TTC549 (cell line): ENCODE results near the gene RALY.
A peak's percentile ranks its signal among the peaks of the same experiment; 100 is the strongest.

Source experiments
- FAIRE-seq: peaks from 2 replicates; lab custom pipeline; 2012; peaks lifted over from hg19 to GRCh38; lab: Jason Lieb, UNC

The RALY gene

DNA sequence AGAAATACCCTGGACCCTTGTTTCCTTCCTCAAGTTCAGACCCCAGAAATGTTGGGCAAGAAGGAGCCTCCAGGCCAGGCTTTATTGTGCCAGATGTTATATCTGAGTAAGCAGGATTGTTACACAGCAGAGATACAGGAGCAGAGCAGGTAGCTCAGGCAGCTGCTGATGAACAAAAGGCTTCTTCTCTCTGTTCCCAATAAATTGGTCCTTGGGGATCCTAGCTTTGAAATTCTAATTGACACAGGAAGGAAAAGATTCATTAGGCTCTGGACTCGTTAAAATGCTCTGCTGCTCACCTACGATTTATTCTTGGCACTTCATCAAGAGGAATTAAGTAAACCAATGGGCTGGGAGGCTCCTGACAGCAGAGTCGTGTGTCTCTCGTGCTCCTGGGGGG lies 54.2 kb downstream of the RALY start:
- FAIRE-seq: no peak

DNA sequence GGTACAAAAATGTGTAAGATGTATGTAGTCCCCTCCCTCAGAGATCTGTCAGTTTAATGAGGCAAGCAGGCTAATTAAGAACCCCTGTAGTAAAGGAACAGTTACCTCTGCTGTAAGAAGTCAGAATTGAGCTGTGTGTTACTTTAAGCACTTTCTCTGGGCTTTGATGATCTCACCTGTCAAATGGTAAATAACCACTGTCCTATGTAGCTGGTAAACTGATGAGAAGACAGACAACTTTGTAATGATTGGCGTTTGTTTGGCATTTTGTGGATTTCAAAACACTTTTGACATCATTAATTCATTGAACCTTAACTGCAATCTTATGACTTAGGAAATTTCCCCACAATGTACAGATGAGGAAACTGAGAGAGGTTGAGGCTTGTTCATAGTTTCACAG lies 55.7 kb downstream of the RALY start:
- no peak for FAIRE-seq

DNA sequence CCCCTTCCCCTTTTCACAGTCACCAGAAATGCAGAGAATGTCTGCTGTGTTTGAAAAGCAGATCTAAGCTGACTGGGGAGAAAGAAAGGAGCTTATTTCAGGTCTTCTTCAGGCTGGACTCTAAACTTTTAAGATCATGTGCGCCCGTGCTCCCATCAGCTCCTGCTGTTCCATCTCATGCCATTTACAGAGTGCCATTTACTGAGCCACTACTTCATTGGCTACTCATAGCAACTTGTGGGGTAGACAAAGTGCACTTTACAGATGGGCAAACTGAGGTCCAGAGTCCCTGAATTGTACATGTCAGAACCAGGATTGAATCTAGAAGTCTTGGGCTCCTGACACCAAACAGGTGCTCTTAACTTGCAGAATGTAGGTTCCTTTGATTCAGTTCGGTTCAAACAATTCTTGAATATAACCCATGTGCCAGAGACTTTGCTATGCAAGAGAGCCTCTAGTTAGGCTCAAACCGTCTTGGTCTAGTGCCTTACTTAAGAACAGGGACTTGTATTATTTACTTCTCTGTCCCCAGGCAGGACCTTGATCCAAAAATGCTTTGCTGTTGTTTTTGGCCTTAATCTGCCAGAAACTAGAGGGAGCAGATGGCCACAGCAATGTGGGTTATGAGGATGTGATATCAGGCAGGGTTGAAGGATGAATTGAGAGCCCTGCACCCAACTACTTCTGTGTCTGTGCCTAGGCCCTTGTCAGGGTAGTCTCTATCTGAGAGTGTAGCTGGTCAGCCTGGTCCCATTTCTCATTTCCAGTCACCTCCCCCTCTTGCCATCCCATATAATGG lies 56.4 kb downstream of the RALY start:
- no peak for FAIRE-seq

DNA sequence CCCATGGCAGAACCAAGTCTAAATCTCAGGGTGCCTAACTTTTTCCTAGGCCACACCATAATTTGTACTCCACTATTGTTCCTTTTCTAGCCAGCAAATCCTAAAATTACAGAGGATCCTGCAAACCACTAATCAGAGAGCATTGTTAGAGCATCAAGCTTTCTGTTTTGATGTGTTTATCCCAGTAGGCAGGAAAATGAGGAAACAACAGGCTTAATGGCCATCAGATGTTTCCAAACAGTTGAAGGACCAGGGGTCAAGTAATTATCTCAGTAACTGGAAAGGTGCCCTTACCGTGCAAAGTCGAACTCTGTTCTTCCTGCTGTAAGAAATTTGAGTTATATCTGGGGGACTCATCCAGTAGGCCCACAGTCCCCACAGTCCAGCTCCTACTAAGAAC lies 58.7 kb downstream of the RALY start:
- no peak for FAIRE-seq

DNA sequence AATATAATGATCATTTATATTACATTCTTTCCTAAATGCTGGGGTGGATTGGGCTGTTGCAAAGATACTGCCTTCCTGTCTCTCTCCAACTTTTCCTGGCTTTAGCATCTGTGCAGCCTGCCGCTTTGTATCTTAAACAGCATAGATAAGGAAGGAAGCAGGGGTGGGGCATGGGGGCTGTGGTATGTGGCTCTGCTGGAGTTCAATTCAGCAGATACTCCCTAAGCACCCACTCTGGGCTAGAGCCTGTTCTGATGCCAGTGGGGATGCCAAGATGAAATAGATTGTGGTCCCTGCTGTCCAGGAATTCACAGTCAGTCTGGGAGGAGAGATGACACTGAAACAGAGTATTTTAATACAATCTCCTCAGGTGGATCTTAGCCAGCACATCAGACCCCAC lies 61.6 kb downstream of the RALY start:
- no peak for FAIRE-seq

DNA sequence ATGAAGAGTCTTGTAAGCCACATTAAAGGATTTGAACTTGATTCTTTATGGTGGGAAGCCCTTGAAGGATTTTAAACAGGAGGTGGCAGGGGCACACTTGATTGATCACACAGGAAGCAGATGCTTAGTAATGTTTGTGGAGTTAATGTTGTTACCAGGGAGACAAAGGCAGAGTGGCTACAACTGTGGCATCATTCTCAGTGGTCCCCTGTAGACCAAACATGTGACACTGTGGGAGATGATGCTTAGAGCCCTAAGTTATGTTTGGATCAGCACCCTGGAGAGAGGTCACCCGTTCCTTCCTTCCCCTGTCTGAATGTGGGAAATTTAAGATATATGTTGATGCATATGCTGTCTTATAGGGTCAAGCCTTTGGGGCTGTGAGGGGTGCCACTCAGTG lies 65.1 kb downstream of the RALY start:
- FAIRE-seq: no peak

DNA sequence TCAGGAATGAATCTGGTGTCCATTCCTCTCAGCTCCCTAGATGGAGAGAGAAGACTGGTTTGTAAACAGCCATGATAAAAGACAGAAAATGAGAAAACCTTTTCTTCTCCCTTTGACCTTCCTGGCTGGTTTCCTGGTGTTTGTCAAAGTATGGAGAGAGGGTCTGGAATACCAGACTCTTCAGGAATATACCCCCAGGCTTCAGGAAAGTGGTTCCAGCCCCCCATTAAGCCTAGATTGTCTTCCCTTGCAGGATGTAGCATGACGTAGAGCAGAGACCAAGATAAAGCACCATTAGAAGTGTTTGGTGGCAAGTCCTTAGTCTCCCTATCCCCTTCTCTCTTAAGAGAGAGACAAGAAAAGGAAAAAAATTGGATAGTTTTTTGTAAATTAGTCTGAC lies 67.3 kb downstream of the RALY start:
- no peak for FAIRE-seq

GRCh38 chr20:34061695-34062094 lies 68.0 kb downstream of the RALY start:
- no peak for FAIRE-seq

DNA sequence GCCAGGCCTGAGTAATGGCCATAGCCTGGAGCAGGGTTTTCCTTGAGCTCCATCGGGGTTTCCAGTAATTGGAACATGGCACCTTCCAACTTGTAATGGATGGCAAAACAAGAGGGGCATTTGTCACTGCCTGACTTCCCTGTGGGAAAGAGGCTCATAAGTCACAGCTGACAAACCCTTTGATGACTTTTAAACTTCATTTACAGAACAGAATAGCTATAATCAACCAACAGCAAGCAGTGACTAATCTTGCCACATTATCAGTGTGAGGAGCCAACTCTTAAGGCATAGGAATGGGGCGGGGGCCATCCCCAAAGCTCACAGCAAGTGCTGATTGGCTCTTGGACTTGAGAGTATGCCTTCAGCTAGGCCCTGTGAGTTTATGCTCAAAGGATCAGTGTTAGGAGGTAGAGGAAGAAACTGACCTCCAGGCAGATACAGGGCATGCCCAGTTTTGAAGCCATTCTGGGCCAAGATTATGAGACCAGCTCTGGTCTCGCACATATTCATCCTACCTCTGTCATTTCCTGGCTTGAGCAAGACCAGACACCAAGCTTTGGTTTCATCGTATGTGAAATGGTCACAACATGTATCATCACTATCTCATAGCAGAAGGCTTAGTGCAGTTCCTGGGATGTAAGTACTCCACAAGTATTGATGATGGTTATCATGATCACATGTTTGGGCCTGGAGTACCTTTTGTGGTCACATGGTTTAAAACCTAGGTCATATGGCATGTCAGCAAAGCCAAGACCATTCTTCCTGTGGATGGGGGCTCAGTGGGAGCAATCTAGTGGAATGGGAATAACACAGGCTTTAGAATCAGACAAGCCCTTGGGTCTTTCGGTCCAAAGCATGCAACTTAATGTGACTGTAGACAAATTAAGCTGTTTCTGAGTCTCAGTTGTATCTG lies 69.1 kb downstream of the RALY start:
- no peak for FAIRE-seq

DNA sequence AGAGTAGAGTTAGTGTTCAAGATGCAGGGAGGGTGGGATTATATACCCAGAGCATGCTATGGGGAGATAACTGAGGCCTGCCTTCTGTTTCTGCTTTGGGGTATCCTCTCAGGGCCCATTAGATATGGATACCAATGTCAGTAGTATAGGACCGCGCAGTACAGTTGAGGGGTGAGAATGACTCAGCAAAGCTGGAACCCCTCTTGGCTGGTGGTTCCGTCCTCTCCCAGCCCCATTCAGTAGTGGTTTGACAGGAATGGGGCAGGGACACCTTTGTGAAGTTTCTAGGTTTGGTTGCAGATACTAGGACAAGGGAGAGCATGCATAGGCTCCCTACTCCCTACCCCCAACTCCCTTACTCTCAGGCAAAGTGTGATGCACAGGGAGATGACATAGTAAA lies 70.6 kb downstream of the RALY start:
- FAIRE-seq: no peak

GRCh38 chr20:34065260-34065659 lies 71.5 kb downstream of the RALY start:
- FAIRE-seq: no peak

DNA sequence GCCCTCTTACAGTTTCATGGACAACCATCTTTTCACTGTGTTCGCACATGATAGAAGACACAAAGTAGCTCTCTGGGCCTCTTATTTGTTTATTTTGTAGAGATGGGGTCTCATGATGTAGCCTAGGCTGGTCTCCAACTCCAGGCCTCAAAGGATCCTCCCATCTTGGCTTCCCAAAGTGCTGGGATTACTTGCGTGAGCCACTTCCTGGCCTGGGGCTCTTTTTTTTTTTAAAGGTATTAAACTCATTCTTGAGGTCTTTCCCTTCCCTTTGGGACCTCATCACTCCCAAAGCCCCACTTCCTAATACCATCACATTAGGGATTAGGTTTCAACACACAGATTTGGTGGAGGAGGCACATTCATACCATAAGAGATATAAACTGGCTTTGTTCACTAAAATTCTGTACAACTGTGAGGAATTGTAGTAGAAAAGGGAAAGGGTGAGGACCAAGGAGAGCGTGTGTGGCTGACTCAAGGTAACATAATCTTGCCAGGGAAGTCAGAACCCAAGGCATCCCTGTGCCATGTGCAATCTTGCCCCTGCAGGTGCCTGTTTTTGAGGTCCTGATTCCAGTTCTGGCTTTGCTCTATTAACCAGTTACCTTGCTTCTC lies 72.9 kb downstream of the RALY start:
- no peak for FAIRE-seq

GRCh38 chr20:34068001-34068400 lies 74.3 kb downstream of the RALY start:
- FAIRE-seq: no peak

GRCh38 chr20:34069341-34070078 lies 75.8 kb downstream of the RALY start:
- peak; percentile 23 for FAIRE-seq

DNA sequence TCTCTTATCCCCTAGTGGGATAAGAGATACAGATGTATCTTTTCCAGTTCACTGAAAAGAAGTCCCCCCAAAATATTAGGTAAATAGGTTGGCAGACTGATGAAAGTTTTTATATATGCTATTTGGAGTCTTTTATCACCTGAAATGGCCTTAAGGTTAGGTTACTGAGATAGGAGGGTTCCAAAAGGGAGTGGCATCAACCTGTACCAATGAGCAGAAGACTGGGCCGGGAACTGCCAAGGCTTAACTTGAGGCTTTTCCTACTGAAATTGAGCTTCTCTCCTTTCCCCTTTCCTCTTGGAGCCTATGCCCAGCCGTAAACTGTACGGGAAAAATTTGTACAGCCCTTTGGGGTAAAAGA lies 76.3 kb downstream of the RALY start:
- FAIRE-seq: no peak

- no peak for FAIRE-seq
Measured at GRCh38 chr20:34070859-34071258, 77.1 kb downstream of the RALY start.

DNA sequence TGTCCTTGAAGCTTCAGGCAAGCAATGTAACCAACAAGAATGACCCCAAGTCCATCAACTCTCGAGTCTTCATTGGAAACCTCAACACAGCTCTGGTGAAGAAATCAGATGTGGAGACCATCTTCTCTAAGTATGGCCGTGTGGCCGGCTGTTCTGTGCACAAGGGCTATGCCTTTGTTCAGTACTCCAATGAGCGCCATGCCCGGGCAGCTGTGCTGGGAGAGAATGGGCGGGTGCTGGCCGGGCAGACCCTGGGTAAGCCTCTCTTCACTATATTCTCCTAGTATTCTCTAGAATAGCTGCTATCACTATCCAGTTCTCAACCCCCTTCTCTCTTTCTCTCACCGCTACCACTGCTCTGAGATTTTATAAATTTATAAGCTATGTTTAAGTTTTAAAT lies 78.4 kb downstream of the RALY start:
- FAIRE-seq: no peak

DNA sequence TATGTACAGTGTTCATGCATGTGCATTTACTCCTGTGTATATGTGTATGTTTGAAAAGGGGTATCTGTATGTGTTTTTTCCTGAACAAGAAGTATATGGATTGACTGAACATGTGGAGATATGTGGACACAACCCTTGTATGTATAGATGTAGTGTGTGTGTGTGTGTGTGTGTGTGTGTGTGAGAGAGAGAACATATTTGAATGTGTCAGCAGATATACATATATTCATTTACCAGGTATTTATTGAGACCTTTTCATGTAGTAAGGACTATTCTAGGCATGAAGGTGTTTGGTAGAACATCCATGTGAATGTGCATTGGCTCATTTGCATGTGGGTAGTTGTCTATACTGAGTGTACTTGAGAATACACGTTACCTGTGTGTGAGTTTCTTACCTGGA lies 79.1 kb downstream of the RALY start:
- no peak for FAIRE-seq

DNA sequence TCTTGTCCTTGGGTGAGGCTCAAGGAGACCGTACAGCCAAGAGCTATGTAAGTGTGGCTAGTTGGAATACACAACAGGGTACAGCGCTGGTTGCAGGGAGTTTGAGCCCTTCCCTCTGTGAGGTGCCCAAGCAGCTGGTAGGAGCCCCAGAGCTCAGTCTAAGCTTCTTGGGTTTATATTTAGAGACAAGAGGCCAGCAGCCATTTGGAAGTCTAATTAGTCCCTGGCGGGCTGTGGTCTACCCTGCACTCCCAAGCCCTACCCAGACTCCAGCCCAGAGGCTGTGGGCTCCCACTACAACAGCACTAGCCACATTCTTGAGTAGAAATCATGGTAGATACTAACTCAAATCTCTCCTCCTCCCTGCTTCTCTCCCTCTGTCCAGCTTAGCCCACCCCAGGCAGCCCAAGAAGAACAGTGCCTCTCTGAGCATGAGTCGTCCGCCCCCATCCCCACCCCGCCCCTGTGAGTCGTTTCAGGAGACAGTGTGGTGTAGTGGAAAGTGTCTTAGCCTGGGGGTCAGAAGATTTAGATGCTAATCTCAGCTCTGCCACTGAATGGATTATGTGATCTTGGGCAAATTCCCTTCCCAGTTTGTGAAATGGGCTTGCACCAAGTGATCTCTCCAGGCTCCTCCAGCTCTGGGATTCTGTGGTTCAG lies 80.5 kb downstream of the RALY start:
- FAIRE-seq: no peak

DNA sequence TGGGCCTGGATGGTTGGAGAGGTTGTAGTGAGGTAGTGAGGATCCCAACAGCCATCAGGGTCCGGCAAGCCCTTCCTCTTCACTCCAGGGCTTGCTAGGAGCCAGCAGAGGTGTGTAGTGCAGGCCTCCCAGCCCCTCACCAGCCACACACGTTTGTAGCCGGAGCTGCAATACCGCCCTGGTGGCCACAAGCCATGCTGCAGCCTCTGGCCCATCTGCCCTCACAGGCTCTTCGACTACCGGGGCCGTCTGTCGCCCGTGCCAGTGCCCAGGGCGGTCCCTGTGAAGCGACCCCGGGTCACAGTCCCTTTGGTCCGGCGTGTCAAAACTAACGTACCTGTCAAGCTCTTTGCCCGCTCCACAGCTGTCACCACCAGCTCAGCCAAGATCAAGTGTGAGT lies 81.9 kb downstream of the RALY start:
- FAIRE-seq: no peak

- FAIRE-seq: no peak
Measured at GRCh38 chr20:34076952-34077351, 83.2 kb downstream of the RALY start.

DNA sequence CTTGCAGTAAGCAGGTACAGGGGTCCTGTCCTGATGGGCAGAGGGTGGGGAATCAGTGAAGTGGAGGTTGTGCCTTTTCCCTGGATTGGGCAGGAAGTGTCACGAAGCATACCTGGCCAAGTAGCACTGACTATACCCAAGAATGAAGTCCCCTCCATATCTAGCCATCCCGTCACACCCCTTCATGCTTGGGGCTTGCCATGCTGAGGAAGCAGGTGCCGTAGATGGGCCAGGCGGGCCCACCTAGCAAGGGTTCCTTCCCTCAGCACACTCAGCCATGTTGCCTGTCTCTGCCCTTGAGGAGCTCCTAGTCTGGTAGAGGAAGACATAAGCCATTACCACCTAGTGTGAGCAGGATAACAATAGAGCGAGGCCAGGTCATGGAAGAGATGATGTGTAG lies 84.8 kb downstream of the RALY start:
- FAIRE-seq: no peak
